GM21528 (cell line): ENCODE results near the gene KCND3.

Experiments
- ATAC-seq: cut with Tn5 transposase; IDR thresholded peaks from one replicate; pipeline ENCODE4 v1.9.1; 2021; ENCODE audit warnings: mild to moderate bottlenecking, moderate library complexity; ENCODE audit not compliant: unreplicated experiment, low FRiP score

KCND3 gene

GRCh38 chr1:111734856-111735255 is 254.6 kb downstream of the KCND3 start:
- ATAC-seq: no peak

GRCh38 chr1:111734426-111734825 is 255.0 kb downstream of the KCND3 start:
- ATAC-seq: no peak

- ATAC-seq: no peak
These were observed 255.5 kb downstream of the KCND3 start for GRCh38 chr1:111733992-111734341.

GRCh38 chr1:111733183-111733991 is 256.1 kb downstream of the KCND3 start:
- ATAC-seq: no peak

- no peak for ATAC-seq
These were observed 256.8 kb downstream of the KCND3 start for GRCh38 chr1:111732718-111733117.

- no peak for ATAC-seq
These were observed 257.5 kb downstream of the KCND3 start for GRCh38 chr1:111731956-111732355.

- ATAC-seq: no peak
These were observed 258.8 kb downstream of the KCND3 start for GRCh38 chr1:111730706-111731105.

GRCh38 chr1:111729946-111730681 is 259.4 kb downstream of the KCND3 start:
- no peak for ATAC-seq

- ATAC-seq: no peak
These were observed 260.1 kb downstream of the KCND3 start for GRCh38 chr1:111729271-111729921.

GRCh38 chr1:111727056-111727455 is 262.4 kb downstream of the KCND3 start:
- ATAC-seq: no peak

- ATAC-seq: no peak
These were observed 264.3 kb downstream of the KCND3 start for GRCh38 chr1:111725192-111725591.

- no peak for ATAC-seq
These were observed 265.6 kb downstream of the KCND3 start for GRCh38 chr1:111723871-111724270.

GRCh38 chr1:111723091-111723806 is 266.2 kb downstream of the KCND3 start:
- no peak for ATAC-seq

- no peak for ATAC-seq
These were observed 268.3 kb downstream of the KCND3 start for GRCh38 chr1:111720977-111721786.
